Measurements from ENCODE around the gene CYP8B1. TPM values are rescaled to one million over a fixed set of nuclear protein-coding genes. Genes with fewer than 3 reads are reported as not detected.
"Not testable (repeated sequence)": the region's sequence is repeated elsewhere in the genome, so short reads cannot be mapped to it uniquely, and the experiment has no call there.

The CYP8B1 gene
- total and polyA plus RNA-seq, 5 donors, result 0.02 to 0.14 TPM; not detected in 3

DNA sequence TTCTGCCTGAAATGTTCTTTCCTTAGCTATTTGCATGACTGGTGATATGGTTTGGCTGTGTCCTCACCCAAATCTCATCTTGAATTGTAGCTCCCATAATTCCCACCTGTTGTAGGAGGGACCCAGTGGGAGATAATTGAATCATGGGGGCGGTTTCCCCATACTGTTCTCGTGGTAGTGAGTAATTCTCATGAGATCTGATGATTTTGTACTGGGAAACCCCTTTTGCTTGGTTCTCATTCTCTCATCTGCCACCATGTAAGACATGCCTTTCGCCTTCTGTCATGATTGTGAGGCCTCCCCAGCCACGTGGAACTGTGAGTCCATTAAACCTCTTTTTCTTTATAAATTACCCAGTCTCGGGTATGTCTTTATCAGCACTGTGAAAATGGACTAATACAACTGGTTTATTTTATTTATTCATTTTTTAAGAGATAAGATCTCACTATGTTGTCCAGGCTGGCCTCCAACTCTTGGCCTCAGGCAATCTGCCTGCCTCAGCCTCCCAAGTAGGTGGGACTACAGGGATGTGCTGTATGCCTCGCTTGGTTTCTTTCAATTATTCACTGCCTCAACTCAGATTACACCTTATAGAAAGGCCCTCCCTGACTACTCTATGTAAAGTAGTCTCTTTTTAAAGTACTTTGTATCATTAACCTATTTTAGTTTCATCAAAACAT lies 7.7 kb upstream of the CYP8B1 start:
- not testable (repeated sequence) for H3K27me3 ChIP-seq (ENCODE audit: control insufficient read depth, insufficient read depth); H3K27ac ChIP-seq (ENCODE audit: low read length); ATAC-seq; H3K9me3 ChIP-seq (ENCODE audit: control insufficient read depth, low read length); DNase-seq; H3K4me1 ChIP-seq (ENCODE audit: control insufficient read depth, insufficient read depth, low read length); H3K4me3 ChIP-seq (ENCODE audit: low read length)
- intact Hi-C loops (cut with DNase I), result loop anchor here in 2 of 4 donors (5.0 kb wide), 2 partner anchors 51 to 101 kb away; no protein-coding TSS in a partner anchor
- 73% methylated on average over 6 of the region's 6 CpGs for WGBS

- DNase-seq (peak; percentile 87 to 94 (median 94)), ATAC-seq (peak; percentile 98)
- WGBS, result 4% methylated on average over 61 of the region's 61 CpGs
- no peaks in the 10 kb centered on the region for H3K4me1 ChIP-seq (ENCODE audit: control insufficient read depth, insufficient read depth, low read length)
- peak overlapping the region; percentile 58 for H3K4me3 ChIP-seq (ENCODE audit: low read length)
- no peaks in the 10 kb centered on the region for H3K27me3 ChIP-seq (ENCODE audit: control insufficient read depth, insufficient read depth)
- no peak overlapping the region for H3K27ac ChIP-seq (ENCODE audit: low read length)
- no peaks in the 10 kb centered on the region for H3K9me3 ChIP-seq (ENCODE audit: control insufficient read depth, low read length)
- intact Hi-C loops (cut with DNase I), result loop anchor here (2.0 to 5.0 kb wide), 4 partner anchors 49 to 100 kb away; no protein-coding TSS in a partner anchor
Observed at GRCh38 chr3:42880601-42881451, 5.1 kb upstream of the CYP8B1 start.

- no peak overlapping the region for H3K4me3 ChIP-seq (ENCODE audit: low read length)
- 89% methylated on average over 9 of the region's 9 CpGs for WGBS
- H3K4me1 ChIP-seq (ENCODE audit: control insufficient read depth, insufficient read depth, low read length), result no peaks in the 10 kb centered on the region
- H3K27ac ChIP-seq (ENCODE audit: low read length), result no peak overlapping the region
- ATAC-seq (no peak), DNase-seq (peak in 1 of 3 donors; percentile 54)
- intact Hi-C loops (cut with DNase I), result loop anchor here (2.0 to 5.0 kb wide), 4 partner anchors 48 to 99 kb away; no protein-coding TSS in a partner anchor
- H3K27me3 ChIP-seq (ENCODE audit: control insufficient read depth, insufficient read depth), result no peaks in the 10 kb centered on the region
- no peaks in the 10 kb centered on the region for H3K9me3 ChIP-seq (ENCODE audit: control insufficient read depth, low read length)
Observed at GRCh38 chr3:42880183-42880582, 4.5 kb upstream of the CYP8B1 start.

GRCh38 chr3:42877881-42878280 lies 2.2 kb upstream of the CYP8B1 start:
- no peak for ATAC-seq
- H3K9me3 ChIP-seq (ENCODE audit: control insufficient read depth, low read length), result no peaks in the 10 kb centered on the region
- 69% methylated on average over 2 of the region's 2 CpGs for WGBS
- no peaks in the 10 kb centered on the region for H3K27me3 ChIP-seq (ENCODE audit: control insufficient read depth, insufficient read depth)
- no peaks in the 10 kb centered on the region for H3K4me1 ChIP-seq (ENCODE audit: control insufficient read depth, insufficient read depth, low read length)
- intact Hi-C loops (cut with DNase I), result loop anchor here in 1 of 4 donors (5.0 kb wide), 1 partner anchor 36 kb away; no protein-coding TSS in a partner anchor
- no peak overlapping the region for H3K4me3 ChIP-seq (ENCODE audit: low read length)
- no peak overlapping the region for H3K27ac ChIP-seq (ENCODE audit: low read length)
- no peak for DNase-seq

DNA sequence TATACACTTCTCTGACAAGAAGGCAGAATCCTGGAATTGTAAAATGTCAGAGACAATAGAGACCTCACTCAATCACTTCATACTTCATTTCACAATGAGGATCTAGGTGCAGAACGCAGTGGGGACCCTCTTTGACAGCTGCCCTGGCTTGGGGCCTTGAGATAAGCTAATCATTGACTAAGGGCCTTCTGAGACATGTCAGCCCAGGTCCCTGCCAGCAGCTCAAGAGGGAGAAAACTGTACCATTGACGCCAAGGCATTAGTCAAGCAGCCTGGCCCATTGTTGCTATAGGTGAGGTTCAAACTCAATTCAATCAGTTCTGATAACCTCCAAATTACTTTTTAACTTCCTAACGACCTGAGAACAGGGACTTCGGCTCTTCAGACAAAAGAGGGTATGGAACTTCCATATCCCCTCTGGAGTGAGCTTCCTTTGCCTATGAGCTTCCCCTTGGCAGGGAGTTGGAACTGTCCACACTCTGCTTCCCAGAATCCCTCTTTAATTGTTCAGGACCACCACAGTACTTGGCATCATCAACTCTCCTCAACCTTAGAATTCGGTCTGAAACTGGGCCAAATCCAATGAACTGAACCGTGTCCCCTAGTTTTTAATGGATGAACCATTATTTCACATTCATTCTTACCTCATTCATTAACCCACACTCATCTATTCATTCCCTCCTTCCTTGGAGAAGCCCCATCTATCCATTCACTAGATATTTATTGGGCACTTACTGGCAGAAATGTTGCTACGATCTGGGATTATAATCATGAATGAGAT lies 1.5 kb upstream of the CYP8B1 start:
- H3K27me3 ChIP-seq (ENCODE audit: control insufficient read depth, insufficient read depth), result no peaks in the 10 kb centered on the region
- H3K27ac ChIP-seq (ENCODE audit: low read length), result no peak overlapping the region
- intact Hi-C loops (cut with DNase I), result loop anchor here in 1 of 4 donors (5.0 kb wide), 1 partner anchor 35 kb away; no protein-coding TSS in a partner anchor
- WGBS, result 77% methylated on average over 7 of the region's 7 CpGs
- H3K9me3 ChIP-seq (ENCODE audit: control insufficient read depth, low read length), result no peaks in the 10 kb centered on the region
- DNase-seq, result no peak
- ATAC-seq, result no peak
- peaks cover 4% of the 10 kb centered on the region for H3K4me1 ChIP-seq (ENCODE audit: control insufficient read depth, insufficient read depth, low read length)
- H3K4me3 ChIP-seq (ENCODE audit: low read length), result no peak overlapping the region

GRCh38 chr3:42876401-42876800 lies 722 bp upstream of the CYP8B1 start:
- intact Hi-C loops (cut with DNase I), result loop anchor here in 1 of 4 donors (5.0 kb wide), 1 partner anchor 34 kb away; no protein-coding TSS in a partner anchor
- Histone ChIP-seq H3K9me3 (ENCODE audit: control insufficient read depth, low read length) (no peaks in the 10 kb centered on the region), H3K4me1 (ENCODE audit: control insufficient read depth, insufficient read depth, low read length) (peaks cover 10% of the 10 kb centered on the region), H3K4me3 (ENCODE audit: low read length) (no peak overlapping the region), H3K27me3 (ENCODE audit: control insufficient read depth, insufficient read depth) (no peaks in the 10 kb centered on the region), H3K27ac (ENCODE audit: low read length) (no peak overlapping the region)
- no peak for ATAC-seq
- no peak for DNase-seq
- 41% methylated on average over 1 of the region's 1 CpG for WGBS

DNA sequence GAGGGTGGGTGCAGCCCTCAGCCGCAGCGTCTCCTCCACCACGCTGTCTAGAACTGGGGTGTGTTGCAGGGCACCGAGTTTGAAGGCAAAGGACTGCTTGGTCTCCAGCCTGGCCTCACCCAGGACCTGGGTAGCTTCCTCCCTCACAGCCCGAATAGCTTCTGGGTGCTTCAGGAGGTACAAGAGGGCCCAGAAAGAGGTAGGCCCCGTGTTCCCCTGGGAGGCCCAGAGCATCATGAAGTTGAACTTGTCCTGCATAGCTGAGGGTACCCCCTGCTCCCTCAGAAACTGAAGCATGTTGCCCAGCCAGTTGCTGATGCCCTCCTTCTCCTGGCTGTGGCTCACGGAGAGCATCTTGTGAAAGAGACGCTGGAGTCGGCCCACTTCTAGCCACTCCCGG lies 930 bp downstream of the CYP8B1 start:
- 94% methylated on average over 10 of the region's 10 CpGs for WGBS
- no peaks in the 10 kb centered on the region for H3K9me3 ChIP-seq (ENCODE audit: control insufficient read depth, low read length)
- H3K27me3 ChIP-seq (ENCODE audit: control insufficient read depth, insufficient read depth), result no peaks in the 10 kb centered on the region
- intact Hi-C loops (cut with DNase I), result loop anchor here in 1 of 4 donors (5.0 kb wide), 1 partner anchor 32 kb away; no protein-coding TSS in a partner anchor
- DNase-seq, result no peak
- no peak overlapping the region for H3K4me3 ChIP-seq (ENCODE audit: low read length)
- no peak overlapping the region for H3K27ac ChIP-seq (ENCODE audit: low read length)
- ATAC-seq, result no peak
- peaks cover 13% of the 10 kb centered on the region for H3K4me1 ChIP-seq (ENCODE audit: control insufficient read depth, insufficient read depth, low read length)

- ATAC-seq (no peak), DNase-seq (no peak)
- intact Hi-C loops (cut with DNase I), result no loop called here
- H3K4me3 ChIP-seq (ENCODE audit: low read length), result no peak overlapping the region
- no peak overlapping the region for H3K27ac ChIP-seq (ENCODE audit: low read length)
- peaks cover 13% of the 10 kb centered on the region for H3K4me1 ChIP-seq (ENCODE audit: control insufficient read depth, insufficient read depth, low read length)
- H3K27me3 ChIP-seq (ENCODE audit: control insufficient read depth, insufficient read depth), result no peaks in the 10 kb centered on the region
- H3K9me3 ChIP-seq (ENCODE audit: control insufficient read depth, low read length), result no peaks in the 10 kb centered on the region
- WGBS, result 82% methylated on average over 9 of the region's 9 CpGs
Observed at GRCh38 chr3:42873221-42873982, 2.3 kb downstream of the CYP8B1 start.

GRCh38 chr3:42872718-42873117 lies 3.0 kb downstream of the CYP8B1 start:
- no peak overlapping the region for H3K27ac ChIP-seq (ENCODE audit: low read length)
- intact Hi-C loops (cut with DNase I), result no loop called here
- WGBS, result 68% methylated on average over 1 of the region's 1 CpG
- H3K4me1 ChIP-seq (ENCODE audit: control insufficient read depth, insufficient read depth, low read length), result peaks cover 13% of the 10 kb centered on the region
- H3K4me3 ChIP-seq (ENCODE audit: low read length), result no peak overlapping the region
- DNase-seq, result peak in 1 of 3 donors; percentile 24
- H3K9me3 ChIP-seq (ENCODE audit: control insufficient read depth, low read length), result no peaks in the 10 kb centered on the region
- H3K27me3 ChIP-seq (ENCODE audit: control insufficient read depth, insufficient read depth), result no peaks in the 10 kb centered on the region
- ATAC-seq, result peak; percentile 22 to 50

- intact Hi-C loops (cut with DNase I), result no loop called here
- ATAC-seq (peak; percentile 50 to 59), DNase-seq (peak; percentile 48 to 86 (median 80))
Observed at GRCh38 chr3:42871592-42872196, 4.0 kb downstream of the CYP8B1 start.

More at GRCh38 chr3:42871592-42872196, 4.0 kb downstream of the CYP8B1 start:
- Histone ChIP-seq H3K27me3 (ENCODE audit: control insufficient read depth, insufficient read depth) (no peaks in the 10 kb centered on the region), H3K27ac (ENCODE audit: low read length) (peak overlapping the region; percentile 1), H3K9me3 (ENCODE audit: control insufficient read depth, low read length) (no peaks in the 10 kb centered on the region), H3K4me3 (ENCODE audit: low read length) (no peak overlapping the region), H3K4me1 (ENCODE audit: control insufficient read depth, insufficient read depth, low read length) (peaks cover 13% of the 10 kb centered on the region)
- 17% methylated on average over 5 of the region's 5 CpGs for WGBS
